ENCODE data around the gene PPP3CA.

GRCh38 chr4:101118617-101119016 is 228.7 kb downstream of the PPP3CA start:
- TF ChIP-seq POLR2AphosphoS5 (IDR thresholded peaks at IDR 0.05; ENCODE audit: borderline replicate concordance, low read depth, low read length) = no peak
- no peak for TF ChIP-seq EZH2 (IDR thresholded peaks at IDR 0.05)
- no peak for TF ChIP-seq FOXP2 (optimal IDR thresholded peaks at IDR 0.05; ENCODE audit: control extremely low read depth, extremely low read length, insufficient read depth)

Measured in SK-N-MC (cell line).